Ectodermal cell (in vitro differentiated cells): ENCODE data around the gene CDCA5.
A peak's percentile ranks its signal among the peaks of the same experiment; 100 is the strongest.

Source experiments
- H3K27ac ChIP-seq: 2 replicates; pipeline ENCODE4 v1.7.0; 2013; ENCODE audit warnings: mild to moderate bottlenecking, low read depth, low read length; ENCODE audit not compliant: insufficient read depth, poor library complexity, severe bottlenecking
- H3K27me3 ChIP-seq: 2 replicates; pipeline ENCODE4 v1.7.0; 2013; ENCODE audit warnings: mild to moderate bottlenecking, low read length; ENCODE audit not compliant: insufficient read depth, control insufficient read depth, poor library complexity, severe bottlenecking
- H3K36me3 ChIP-seq: one replicate; pipeline ENCODE4 v1.7.0; 2013; ENCODE audit warnings: low read length; ENCODE audit not compliant: control insufficient read depth, insufficient read depth
- H3K4me1 ChIP-seq: one replicate; pipeline ENCODE4 v1.7.0; 2013; ENCODE audit warnings: low read length; ENCODE audit not compliant: control insufficient read depth, insufficient read depth
- H3K4me3 ChIP-seq: 2 replicates; pipeline ENCODE4 v1.7.0; 2013; ENCODE audit warnings: low read depth, low read length, control low read depth; ENCODE audit not compliant: insufficient read depth
- H3K9me3 ChIP-seq: 2 replicates; pipeline ENCODE4 v1.7.0; 2013; ENCODE audit warnings: mild to moderate bottlenecking, low read length, moderate library complexity; ENCODE audit not compliant: control insufficient read depth
- WGBS, 2 experiments: methylation state at CpG; one replicate each; pipeline ENCODE4 v1.1.7; 2013; ENCODE audit warnings: missing lambda C conversion rate in 2 of 2; 5-methylcytosine and 5-hydroxymethylcytosine counted together

CDCA5 gene

DNA sequence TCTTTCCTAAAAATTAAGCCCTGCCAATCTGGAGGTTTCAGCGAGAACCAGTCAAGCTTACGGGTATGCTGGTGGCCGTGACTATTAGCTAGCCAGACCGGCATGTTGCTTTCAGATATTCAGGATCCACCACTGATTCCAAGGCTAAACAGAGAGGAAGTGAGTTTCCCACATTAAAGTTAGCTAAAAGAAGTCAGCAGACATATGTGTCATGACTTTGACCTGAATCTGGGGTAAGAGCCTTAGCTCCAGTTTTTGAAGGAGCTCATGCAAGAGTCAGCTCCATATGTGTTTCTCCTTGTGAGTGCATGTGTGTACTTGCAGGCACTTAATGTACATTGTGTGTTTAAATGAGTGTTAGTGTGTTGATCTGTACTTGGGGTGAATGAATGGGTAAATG is 1.6 kb upstream of the CDCA5 start:
- Histone ChIP-seq H3K27me3 (no peaks in the 10 kb centered on the region), H3K27ac (no peak overlapping the region), H3K36me3 (peaks cover 21% of the 10 kb centered on the region), H3K9me3 (no peaks in the 10 kb centered on the region), H3K4me3 (no peak overlapping the region), H3K4me1 (peaks cover 9% of the 10 kb centered on the region)
- 95 to 96% methylated on average over 4 of the region's 4 CpGs for WGBS, 2 experiments

DNA sequence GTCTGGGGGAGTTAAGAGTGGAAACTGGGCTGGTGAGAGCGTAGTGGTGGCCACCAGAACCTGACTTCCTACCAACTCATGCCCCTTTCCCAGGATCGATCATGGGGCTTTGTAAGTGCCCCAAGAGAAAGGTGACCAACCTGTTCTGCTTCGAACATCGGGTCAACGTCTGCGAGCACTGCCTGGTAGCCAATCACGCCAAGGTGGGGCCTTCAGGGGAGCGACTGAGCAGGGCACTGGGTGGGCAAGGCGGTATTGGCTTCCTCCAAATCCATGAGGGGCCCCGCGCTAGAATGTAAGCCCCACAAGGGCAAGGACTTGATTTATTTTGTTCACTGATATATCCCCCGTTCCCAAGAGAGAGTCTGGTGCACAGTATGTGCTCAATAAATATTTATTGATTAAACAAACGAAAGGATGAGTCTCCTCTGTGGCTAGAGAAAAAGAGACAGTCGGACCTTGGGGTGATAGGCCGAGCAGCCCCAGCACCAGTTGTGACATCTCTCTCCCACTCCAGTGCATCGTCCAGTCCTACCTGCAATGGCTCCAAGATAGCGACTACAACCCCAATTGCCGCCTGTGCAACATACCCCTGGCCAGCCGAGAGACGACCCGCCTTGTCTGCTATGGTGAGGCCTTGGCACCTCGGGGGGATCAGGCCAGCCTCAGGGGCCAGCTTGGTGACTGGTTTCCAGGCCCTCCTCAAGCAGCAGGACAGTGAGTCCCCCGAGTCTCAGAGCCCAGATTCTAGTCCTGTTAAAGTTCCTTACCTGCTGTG is 947 bp upstream of the CDCA5 start:
- 57 to 59% methylated on average over 23 of the region's 23 CpGs for WGBS, 2 experiments
- Histone ChIP-seq H3K27ac (peak overlapping the region; percentile 87), H3K36me3 (peaks cover 23% of the 10 kb centered on the region), H3K4me3 (peak overlapping the region; percentile 93), H3K4me1 (peaks cover 9% of the 10 kb centered on the region), H3K27me3 (no peaks in the 10 kb centered on the region), H3K9me3 (no peaks in the 10 kb centered on the region)

DNA sequence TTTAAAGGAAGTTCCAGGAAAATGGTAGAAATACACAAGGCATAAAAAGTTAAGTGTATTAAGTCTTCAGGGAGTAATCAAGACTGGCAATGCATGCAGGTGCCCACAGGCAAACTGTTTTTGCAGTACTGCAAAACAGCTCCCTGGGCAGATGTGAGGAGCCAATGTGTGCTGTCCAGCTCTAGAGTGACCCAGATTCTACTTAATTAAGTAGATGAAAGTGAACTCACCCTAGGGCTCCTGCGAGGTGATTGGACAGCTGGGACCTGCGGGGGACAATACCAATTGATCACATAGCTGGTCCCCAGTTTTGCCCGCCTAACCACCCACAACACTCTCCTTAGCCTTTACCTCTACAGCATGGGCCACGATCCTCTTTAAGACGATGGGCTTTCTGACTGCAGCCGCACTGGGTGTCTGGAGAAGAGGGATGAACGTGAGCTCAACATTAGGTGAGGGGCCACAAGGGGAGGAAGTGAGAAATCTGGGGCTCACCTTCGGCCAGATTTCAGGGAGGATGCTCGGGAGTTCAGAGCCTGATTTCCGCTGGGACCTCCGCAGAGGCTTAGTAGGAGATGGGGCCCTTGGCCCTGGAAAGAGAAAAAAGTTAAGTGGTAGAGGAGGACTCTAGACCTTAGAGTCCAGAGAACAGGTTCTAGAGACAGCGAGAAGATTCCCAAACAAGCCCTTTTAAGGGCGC is 556 bp downstream of the CDCA5 start:
- H3K4me1 ChIP-seq, result peaks cover 9% of the 10 kb centered on the region
- H3K27me3 ChIP-seq, result no peaks in the 10 kb centered on the region
- H3K4me3 ChIP-seq, result peak overlapping the region; percentile 93
- H3K27ac ChIP-seq, result peak overlapping the region; percentile 87
- 5% methylated on average over 13 of the region's 13 CpGs for WGBS, 2 experiments
- H3K36me3 ChIP-seq, result peaks cover 30% of the 10 kb centered on the region
- no peaks in the 10 kb centered on the region for H3K9me3 ChIP-seq

DNA sequence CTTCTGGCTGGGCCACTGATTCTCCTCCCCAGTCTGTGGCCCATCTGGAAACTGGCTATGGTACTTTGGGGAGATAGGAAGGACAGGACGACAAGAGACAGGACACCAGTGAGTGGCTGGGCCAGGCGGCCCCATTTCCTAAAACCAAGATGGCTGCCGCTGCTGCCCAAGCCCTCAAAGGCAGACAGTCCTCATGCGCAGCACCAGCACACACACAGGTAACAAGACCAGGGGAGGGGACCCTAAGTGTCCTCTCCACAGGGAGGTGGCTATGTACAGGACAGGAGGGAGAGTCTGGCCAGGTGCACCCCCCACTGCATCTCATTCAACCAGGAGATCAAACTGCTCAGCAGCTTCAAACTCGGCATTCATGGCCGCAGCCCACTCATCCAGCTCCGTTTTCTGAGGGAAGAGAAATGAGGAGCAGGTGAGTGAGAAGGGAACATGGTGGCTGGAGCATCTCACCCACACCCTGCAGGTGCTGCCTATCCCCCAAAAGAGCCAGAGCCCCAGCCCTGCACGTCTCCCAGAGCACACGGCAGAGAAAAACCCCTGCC is 5.0 kb downstream of the CDCA5 start:
- no peak overlapping the region for H3K27ac ChIP-seq

DNA sequence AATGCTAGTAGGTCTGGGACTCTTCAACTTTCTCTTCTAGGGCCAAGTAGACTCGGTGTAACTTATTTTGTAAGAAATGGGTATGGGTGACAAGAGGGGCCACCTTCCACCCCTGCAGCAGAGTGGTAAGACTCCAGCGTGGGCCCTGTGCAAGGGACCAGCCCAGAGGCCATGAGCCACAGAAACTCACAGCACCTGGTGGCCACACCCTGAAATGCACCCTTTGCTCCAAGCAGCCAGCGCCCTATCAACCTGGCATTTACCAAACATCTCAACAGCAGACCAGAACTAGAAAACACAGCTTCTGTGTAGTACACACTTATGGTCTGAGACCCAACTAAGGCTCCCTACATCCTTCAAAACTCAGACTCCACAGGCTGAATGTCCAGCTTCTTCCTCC is 5.7 kb downstream of the CDCA5 start:
- H3K36me3 ChIP-seq, result peaks cover 34% of the 10 kb centered on the region
- WGBS, 2 experiments, result 85 to 86% methylated on average over 3 of the region's 3 CpGs
- H3K27ac ChIP-seq, result no peak overlapping the region
- no peak overlapping the region for H3K4me3 ChIP-seq
- no peaks in the 10 kb centered on the region for H3K9me3 ChIP-seq
- peaks cover 10% of the 10 kb centered on the region for H3K4me1 ChIP-seq
- H3K27me3 ChIP-seq, result no peaks in the 10 kb centered on the region

More for the DNA sequence above, 5.0 kb downstream of the CDCA5 start:
- H3K27me3 ChIP-seq, result no peaks in the 10 kb centered on the region
- 92 to 97% methylated on average over 9 of the region's 9 CpGs for WGBS, 2 experiments
- no peak overlapping the region for H3K4me3 ChIP-seq
- H3K9me3 ChIP-seq, result no peaks in the 10 kb centered on the region
- H3K36me3 ChIP-seq, result peaks cover 34% of the 10 kb centered on the region
- peaks cover 12% of the 10 kb centered on the region for H3K4me1 ChIP-seq

DNA sequence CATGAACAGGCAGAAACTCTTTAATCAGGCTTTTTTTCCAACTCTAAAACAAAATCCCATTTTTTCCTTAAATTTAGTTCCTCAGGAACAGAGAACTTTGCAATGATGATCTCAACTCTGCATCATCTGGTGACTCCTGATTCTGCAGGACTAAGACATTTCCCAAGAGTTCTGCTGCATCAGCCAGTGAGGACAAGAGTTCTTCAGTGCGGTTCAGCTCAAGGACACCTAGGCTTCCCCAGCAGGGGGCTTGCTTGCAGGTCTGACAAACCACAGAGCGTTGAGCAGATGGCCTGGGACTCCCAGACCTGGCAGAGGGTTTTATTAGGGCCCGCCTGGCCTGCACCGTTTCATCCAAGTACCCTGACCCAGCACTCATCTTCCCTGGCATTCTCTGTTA is 6.4 kb downstream of the CDCA5 start:
- H3K27me3 ChIP-seq, result no peaks in the 10 kb centered on the region
- H3K4me3 ChIP-seq, result no peak overlapping the region
- H3K9me3 ChIP-seq, result no peaks in the 10 kb centered on the region
- H3K4me1 ChIP-seq, result peaks cover 4% of the 10 kb centered on the region
- no peak overlapping the region for H3K27ac ChIP-seq
- 88 to 92% methylated on average over 4 of the region's 4 CpGs for WGBS, 2 experiments
- peaks cover 34% of the 10 kb centered on the region for H3K36me3 ChIP-seq

DNA sequence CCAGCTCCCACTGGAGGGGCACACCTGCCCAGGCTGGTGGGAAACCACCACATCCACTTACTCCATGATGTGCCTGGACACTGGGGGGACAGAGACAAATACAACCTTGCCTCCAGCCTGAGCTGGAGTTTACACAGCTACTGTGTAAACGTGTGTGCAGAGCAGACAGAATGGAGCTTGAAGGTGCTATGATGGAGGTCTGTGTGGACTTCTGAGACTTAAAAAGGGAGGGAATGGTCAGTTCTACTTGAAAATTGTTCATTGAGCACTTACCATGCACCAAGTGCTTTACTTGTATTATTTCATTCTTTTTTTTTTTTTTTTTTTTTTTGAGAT is 11.2 kb downstream of the CDCA5 start:
- Histone ChIP-seq H3K27ac (no peak overlapping the region), H3K4me1 (peaks cover 4% of the 10 kb centered on the region), H3K4me3 (no peak overlapping the region), H3K9me3 (no peaks in the 10 kb centered on the region), H3K27me3 (no peaks in the 10 kb centered on the region), H3K36me3 (peaks cover 8% of the 10 kb centered on the region)
- WGBS, 2 experiments, result 82 to 84% methylated on average over 1 of the region's 1 CpG

DNA sequence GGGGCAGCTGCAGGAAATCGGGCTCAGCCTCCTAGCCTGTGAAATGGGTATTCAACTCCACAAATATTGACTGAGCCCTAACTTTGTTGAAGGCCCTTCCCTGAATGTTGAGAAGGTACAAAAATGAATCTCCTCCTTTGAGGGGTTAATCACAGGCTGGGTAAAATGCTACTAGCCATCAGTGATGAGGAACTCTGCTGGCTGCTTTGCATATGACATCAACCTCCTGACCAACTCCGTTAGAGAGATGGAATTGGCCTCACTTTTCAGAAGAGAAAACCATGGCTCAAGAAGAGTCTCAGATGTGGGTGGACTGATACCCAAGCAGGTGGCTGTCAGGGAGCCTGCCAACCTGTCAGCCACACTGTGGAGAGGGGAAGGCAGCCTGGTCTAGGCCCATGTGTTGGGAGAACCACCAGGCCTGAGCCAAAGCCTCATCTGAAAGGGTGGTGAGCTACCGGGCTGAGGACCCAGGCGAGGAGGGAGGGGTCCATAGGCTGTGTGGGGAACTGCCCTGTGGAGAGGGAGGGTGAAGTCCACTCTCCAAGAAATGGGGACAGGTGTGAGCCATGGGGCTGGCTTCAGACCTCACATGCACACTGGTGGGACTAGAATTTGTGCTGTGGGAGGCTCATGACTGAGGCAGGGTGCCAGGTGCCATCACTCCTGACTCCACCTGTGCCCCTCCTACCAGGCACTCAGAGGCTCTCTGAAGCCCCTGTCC is 11.8 kb downstream of the CDCA5 start:
- no peak overlapping the region for H3K4me3 ChIP-seq
- H3K9me3 ChIP-seq, result no peaks in the 10 kb centered on the region
- peaks cover 4% of the 10 kb centered on the region for H3K4me1 ChIP-seq
- no peaks in the 10 kb centered on the region for H3K27me3 ChIP-seq
- H3K36me3 ChIP-seq, result peaks cover 3% of the 10 kb centered on the region
- 73 to 81% methylated on average over 4 of the region's 4 CpGs for WGBS, 2 experiments
- H3K27ac ChIP-seq, result no peak overlapping the region

DNA sequence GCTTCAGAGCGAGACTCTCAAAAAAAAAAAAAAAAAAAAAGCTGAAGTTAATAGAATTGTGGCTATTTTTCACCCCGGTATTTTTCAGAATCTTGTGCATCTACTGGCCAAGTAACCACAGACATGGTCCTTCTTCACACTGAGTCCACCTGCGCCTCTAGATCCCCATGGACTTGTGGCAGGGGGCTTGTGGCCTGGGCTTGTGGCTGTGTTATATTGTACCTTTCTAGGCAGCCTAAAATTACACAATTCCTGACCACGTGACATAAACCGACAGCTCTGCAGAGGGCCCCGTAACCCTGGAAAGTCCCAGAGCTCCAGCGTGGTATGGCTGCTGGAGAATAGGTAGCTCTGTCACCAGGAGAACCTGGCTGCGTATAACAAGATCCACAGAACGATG is 14.6 kb downstream of the CDCA5 start:
- H3K27ac ChIP-seq, result no peak overlapping the region
- no peaks in the 10 kb centered on the region for H3K9me3 ChIP-seq
- peaks cover 4% of the 10 kb centered on the region for H3K4me1 ChIP-seq
- no peaks in the 10 kb centered on the region for H3K27me3 ChIP-seq
- H3K36me3 ChIP-seq, result no peaks in the 10 kb centered on the region
- no peak overlapping the region for H3K4me3 ChIP-seq
- WGBS, 2 experiments, result 85 to 89% methylated on average over 9 of the region's 9 CpGs

DNA sequence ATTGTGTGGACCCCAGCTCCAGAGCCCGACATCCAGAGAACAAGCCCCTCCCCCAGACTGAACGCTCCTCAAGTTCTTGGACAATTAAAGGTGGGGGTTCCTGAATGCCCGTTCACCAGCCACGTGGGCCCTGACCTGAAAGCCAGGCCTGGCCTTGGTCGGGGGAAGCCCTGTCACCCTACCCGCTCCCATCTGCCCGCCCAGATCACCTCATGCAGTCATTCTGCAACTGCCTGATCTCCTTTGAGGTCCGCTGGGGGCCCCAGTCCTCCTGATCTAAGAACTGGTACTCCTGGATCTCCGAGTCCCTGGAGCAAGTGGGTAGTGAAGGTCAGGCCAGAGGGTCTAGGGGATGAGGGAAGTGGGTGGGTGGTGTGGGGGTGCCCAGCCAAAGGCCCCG is 16.4 kb downstream of the CDCA5 start:
- H3K4me1 ChIP-seq, result no peaks in the 10 kb centered on the region
- H3K27me3 ChIP-seq, result no peaks in the 10 kb centered on the region
- H3K27ac ChIP-seq, result no peak overlapping the region
- H3K9me3 ChIP-seq, result no peaks in the 10 kb centered on the region
- no peak overlapping the region for H3K4me3 ChIP-seq
- 86 to 90% methylated on average over 10 of the region's 10 CpGs for WGBS, 2 experiments
- no peaks in the 10 kb centered on the region for H3K36me3 ChIP-seq
